MCF 10A (cell line): Measurements from ENCODE around the gene ETV4. TPM values are rescaled to one million over a fixed set of nuclear protein-coding genes. Genes with fewer than 3 reads are reported as not detected.

Source experiments
- BruUV-seq: library from RNA; stranded (reverse); fragments of 400-500 nt; replicated peaks from 2 replicates; lab custom pipeline; 2021; lab: Mats Ljungman, UMichigan
- CTCF ChIA-PET: fragments of 300-600 bp; sonication (Branson Sonifier 250); formaldehyde crosslinking; extraction: SDS; loops from one replicate; lab custom pipeline; 2021; ENCODE audit warnings: antibody characterized with exemption, inconsistent platforms; lab: Yijun Ruan, JAX
- POLR2A ChIA-PET: fragments of 300-600, 350-650 bp; sonication (Branson Sonifier 250); formaldehyde crosslinking; extraction: SDS; loops from one replicate; lab custom pipeline; 2020; ENCODE audit warnings: antibody characterized with exemption, inconsistent platforms; lab: Yijun Ruan, JAX
- DNase-seq: peaks from one replicate; pipeline ENCODE4 v3.0.0-alpha.2; 2018; ENCODE audit not compliant: unreplicated experiment
- H3K27ac Mint-ChIP-seq: one replicate; pipeline ENCODE4 v1.8.0; 2022; ENCODE audit warnings: mild to moderate bottlenecking, low read depth, mixed read lengths; ENCODE audit not compliant: unreplicated experiment
- H3K27me3 Mint-ChIP-seq: one replicate; pipeline ENCODE4 v1.8.0; 2022; ENCODE audit warnings: mixed read lengths; ENCODE audit not compliant: insufficient read depth, unreplicated experiment
- H3K36me3 Mint-ChIP-seq: one replicate; pipeline ENCODE4 v1.8.0; 2022; ENCODE audit warnings: mild to moderate bottlenecking, moderate library complexity, mixed read lengths; ENCODE audit not compliant: insufficient read depth, unreplicated experiment
- H3K4me1 Mint-ChIP-seq: one replicate; pipeline ENCODE4 v1.8.0; 2022; ENCODE audit warnings: mixed read lengths; ENCODE audit not compliant: insufficient read depth, unreplicated experiment
- H3K4me3 Mint-ChIP-seq: one replicate; pipeline ENCODE4 v1.8.0; 2022; ENCODE audit warnings: mild to moderate bottlenecking, moderate library complexity, mixed read lengths; ENCODE audit not compliant: unreplicated experiment
- H3K9me3 Mint-ChIP-seq: one replicate; pipeline ENCODE4 v1.8.0; 2022; ENCODE audit warnings: mixed read lengths; ENCODE audit not compliant: unreplicated experiment
- CTCF ChIP-seq: fragments of 200-600 bp; IDR thresholded peaks from one replicate; pipeline ENCODE4 v1.8.0; 2022; ENCODE audit warnings: antibody characterized with exemption, mild to moderate bottlenecking; ENCODE audit not compliant: unreplicated experiment
- intact Hi-C: fragments of 100-400 bp; cut with micrococcal nuclease; formaldehyde crosslinking; loops from 2 replicates; pipeline ENCODE4 v1.14.1; 2022
- total RNA-seq: library from RNA; stranded (reverse); gene quantifications from 2 replicates; pipeline ENCODE4 v1.2.3, GENCODE V29; 2022

ETV4 gene
- total RNA-seq, 1 experiment from 2014 or later = 31.6 TPM

- no peaks in the 10 kb centered on the region for H3K9me3 Mint-ChIP-seq
- no peak for TF ChIP-seq CTCF
- no peak overlapping the region for H3K27ac Mint-ChIP-seq
- intact Hi-C loops = no loop called here
- H3K36me3 Mint-ChIP-seq = no peaks in the 10 kb centered on the region
- DNase-seq = no peak
- no peak overlapping the region for H3K4me3 Mint-ChIP-seq
- H3K4me1 Mint-ChIP-seq = peaks cover 5% of the 10 kb centered on the region
- BruUV-seq = no TSS peak
- ChIA-PET CTCF (interaction anchor here (0.6 to 2.3 kb wide), 4 partner anchors 9 to 105 kb away, joined by 3 to 10 read pairs (median 4); no protein-coding TSS in a partner anchor), POLR2A (no interaction called here)
- H3K27me3 Mint-ChIP-seq = peaks cover 3% of the 10 kb centered on the region
Observed at GRCh38 chr17:43568506-43569082, 22.5 kb upstream of the ETV4 start.

- no TSS peak for BruUV-seq
- no peak for TF ChIP-seq CTCF
- POLR2A ChIA-PET = interaction anchor here (1.0 kb wide), 1 partner anchor 10 kb away, joined by 3 read pairs; no protein-coding TSS in a partner anchor
- Mint-ChIP-seq H3K27me3 (peaks cover 7% of the 10 kb centered on the region), H3K36me3 (no peaks in the 10 kb centered on the region), H3K9me3 (no peaks in the 10 kb centered on the region), H3K27ac (no peak overlapping the region), H3K4me1 (peaks cover 10% of the 10 kb centered on the region), H3K4me3 (no peak overlapping the region)
- CTCF ChIA-PET = interaction anchor here (0.6 to 2.1 kb wide), 2 partner anchors 12 to 160 kb away, joined by 3 to 6 read pairs; no protein-coding TSS in a partner anchor
- intact Hi-C loops = no loop called here
- no peak for DNase-seq
Observed at GRCh38 chr17:43563600-43564594, 17.8 kb upstream of the ETV4 start.

GRCh38 chr17:43562679-43563599 is 16.8 kb upstream of the ETV4 start:
- peaks cover 7% of the 10 kb centered on the region for H3K27me3 Mint-ChIP-seq
- POLR2A ChIA-PET = interaction anchor here (0.5 to 1.0 kb wide), 3 partner anchors 11 to 173 kb away, joined by 3 to 5 read pairs (median 3); no protein-coding TSS in a partner anchor
- H3K4me1 Mint-ChIP-seq = peaks cover 10% of the 10 kb centered on the region
- DNase-seq = no peak
- H3K9me3 Mint-ChIP-seq = no peaks in the 10 kb centered on the region
- TF ChIP-seq CTCF = no peak
- CTCF ChIA-PET = interaction anchor here (2.1 kb wide), 1 partner anchor 13 kb away, joined by 6 read pairs; no protein-coding TSS in a partner anchor
- H3K36me3 Mint-ChIP-seq = no peaks in the 10 kb centered on the region
- intact Hi-C loops = no loop called here
- no TSS peak for BruUV-seq
- H3K27ac Mint-ChIP-seq = no peak overlapping the region
- no peak overlapping the region for H3K4me3 Mint-ChIP-seq
